Stimulated activated CD8-positive, alpha-beta memory T cell treated with anti-CD3 and anti-CD28 coated beads, Interleukin-7, amount 100 ng/mL, for 4 hours (primary cell): ENCODE data around the gene FANCD2.
"Not testable (repeated sequence)": the region's sequence is repeated elsewhere in the genome, so short reads cannot be mapped to it uniquely, and the experiment has no call there.

Source experiments
- DNase-seq, 2 donors: peaks; one replicate each; pipeline ENCODE4 v3.0.0-alpha.2; 2020; ENCODE audit warnings: low read depth in 2 of 2

Gene FANCD2

DNA sequence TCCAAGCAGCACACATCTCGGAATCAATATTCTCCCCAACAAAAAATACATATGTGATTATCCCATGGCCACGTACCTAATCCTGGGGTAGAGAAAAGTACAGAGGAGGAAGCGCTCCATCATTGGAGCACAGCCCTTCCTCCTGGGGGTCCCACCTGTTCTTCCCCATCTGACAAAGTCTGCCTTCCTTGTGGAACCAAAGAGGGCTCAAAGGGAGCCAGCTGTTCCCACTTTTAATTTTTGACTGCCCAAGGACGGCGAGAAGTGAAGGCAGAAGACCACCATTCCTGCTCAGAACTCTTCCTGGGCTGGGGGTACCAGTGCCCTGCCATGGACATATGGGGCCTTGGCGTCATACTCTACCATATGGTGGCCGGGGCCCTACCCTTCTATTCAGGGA, 14.1 kb upstream of the FANCD2 start:
- DNase-seq: no peak

DNA sequence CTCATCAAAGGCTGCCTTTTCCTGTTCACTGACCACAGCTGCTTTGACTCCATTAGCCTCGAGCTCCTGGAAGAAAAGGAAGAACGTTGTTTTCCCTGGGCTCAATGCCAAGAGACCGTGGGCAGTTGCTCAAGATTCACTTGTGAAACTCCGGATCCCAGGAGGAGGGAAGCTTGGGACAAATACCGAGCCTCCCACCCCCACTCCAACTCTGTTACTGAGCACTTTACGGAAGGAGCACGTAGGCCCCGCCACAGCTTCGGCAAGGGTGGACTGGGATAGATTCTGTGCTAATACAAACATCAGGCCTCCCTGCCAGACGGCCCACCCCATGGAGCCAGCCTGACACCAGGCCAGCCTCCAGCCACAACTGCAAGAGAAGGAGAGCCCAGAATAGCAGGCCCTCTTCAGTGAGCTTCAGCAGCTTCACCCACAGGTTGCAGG, 10.8 kb upstream of the FANCD2 start:
- no peak for DNase-seq

DNA sequence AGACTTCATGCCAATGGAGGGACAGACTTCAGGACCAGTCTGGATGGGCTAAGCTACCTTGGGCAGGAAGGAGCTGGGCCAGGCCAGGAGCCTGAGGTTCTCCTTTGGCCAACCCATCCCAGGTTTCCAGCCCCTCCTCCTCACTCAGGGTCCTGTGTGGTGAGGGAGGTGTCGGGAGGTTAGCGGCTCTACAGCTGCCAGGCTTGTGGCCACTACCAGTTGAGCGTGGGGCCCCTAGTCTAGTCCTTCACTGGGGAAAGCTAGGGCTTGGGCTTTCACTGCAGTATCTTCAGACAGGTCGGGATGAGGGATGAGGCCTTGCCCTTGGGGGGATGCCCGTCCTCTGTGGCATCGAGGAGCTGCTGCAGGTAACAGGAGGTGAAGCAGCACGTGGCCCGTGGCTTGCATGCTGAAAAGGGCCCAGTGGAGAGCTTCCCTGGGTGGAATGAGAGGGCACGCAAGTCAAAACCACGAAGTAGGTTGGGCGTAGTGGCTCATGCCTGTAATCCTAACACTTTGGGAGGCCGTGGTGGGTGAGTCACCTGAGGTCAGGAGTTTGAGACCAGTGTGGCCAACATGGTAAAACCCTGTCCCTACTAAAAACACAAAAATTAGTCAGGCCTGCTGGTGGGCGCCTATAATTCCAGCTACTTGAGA, 8.5 kb upstream of the FANCD2 start:
- no peak for DNase-seq

DNA sequence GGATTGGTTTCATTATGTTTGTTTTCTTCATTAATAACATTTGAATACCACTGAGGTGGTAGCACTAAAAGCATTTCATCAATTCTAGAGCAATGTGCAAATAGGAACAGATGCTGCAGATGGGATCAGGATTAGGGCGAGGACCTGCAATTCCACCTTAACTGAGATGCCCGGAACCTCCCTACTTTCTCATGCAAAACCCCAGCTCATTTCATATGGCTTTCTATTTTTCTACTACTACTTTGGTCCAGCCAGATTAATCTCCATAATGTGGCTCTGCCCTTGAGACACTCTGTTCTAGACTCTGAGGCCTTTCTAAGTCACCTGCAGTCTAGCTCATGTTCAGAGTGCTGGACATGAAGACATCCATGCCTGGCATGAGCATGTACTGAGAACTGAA, 7.4 kb upstream of the FANCD2 start:
- not testable (repeated sequence) for DNase-seq

DNA sequence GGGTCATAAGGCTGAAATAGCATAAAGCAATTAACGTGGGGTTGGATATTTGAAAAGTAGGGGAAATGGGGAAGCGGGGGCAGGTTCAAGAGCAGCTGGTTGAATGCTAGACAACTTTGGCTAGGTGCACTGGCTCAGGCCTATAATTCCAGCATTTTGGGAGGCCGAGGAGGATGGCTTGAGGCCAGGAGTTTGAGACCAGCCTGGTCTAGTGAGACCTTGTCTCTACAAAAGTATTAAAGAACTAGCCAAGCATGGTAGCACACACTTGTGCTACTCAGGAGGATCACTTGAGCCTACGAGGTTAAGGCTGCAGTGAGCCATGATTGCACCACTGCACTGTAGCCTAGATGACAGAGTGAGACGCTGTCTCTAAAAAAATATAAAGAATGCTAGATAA, 6.9 kb upstream of the FANCD2 start:
- no peak for DNase-seq

DNA sequence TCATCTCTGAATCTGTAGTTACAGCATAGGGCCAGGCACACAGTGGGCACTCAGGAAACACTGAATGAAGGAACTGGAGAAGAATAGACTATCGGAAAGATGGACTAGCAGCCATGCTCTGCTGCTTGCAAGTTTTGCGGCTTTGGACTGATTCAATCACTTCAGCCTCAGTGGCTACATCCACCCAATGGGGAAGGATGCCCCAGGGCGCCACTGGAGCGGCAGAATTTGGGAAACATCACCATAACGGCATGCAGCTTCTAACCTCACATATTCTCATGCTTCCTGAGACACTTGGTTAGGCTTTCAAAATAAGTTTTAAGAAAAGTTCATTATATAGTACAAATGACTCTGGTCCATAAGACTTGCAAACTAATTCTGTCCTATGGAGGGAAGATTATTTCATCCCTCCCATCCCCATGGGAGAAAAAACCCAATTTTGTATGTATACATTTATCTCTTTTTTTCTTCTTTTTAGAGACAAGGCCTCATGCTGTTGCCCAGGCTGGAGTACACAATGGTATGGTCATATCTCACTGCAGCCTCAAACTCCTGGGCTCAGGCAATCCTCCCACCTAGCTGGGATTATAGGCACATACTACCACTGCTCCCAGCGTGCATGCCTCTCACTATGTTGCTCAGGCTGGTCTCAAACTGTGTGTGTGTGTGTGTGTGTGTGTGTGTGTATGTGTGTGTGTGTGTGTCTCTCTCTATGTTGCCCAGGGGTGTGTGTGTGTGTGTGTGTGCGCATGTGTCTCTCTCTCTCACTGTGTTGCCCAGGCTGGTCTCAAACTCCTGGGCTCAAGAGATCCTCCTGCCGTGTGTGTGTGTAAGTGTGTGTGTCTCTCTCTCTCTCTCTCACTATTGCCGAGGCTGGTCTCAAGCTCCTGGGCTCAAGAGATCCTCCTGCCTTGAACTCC, 4.1 kb upstream of the FANCD2 start:
- DNase-seq: no peak

DNA sequence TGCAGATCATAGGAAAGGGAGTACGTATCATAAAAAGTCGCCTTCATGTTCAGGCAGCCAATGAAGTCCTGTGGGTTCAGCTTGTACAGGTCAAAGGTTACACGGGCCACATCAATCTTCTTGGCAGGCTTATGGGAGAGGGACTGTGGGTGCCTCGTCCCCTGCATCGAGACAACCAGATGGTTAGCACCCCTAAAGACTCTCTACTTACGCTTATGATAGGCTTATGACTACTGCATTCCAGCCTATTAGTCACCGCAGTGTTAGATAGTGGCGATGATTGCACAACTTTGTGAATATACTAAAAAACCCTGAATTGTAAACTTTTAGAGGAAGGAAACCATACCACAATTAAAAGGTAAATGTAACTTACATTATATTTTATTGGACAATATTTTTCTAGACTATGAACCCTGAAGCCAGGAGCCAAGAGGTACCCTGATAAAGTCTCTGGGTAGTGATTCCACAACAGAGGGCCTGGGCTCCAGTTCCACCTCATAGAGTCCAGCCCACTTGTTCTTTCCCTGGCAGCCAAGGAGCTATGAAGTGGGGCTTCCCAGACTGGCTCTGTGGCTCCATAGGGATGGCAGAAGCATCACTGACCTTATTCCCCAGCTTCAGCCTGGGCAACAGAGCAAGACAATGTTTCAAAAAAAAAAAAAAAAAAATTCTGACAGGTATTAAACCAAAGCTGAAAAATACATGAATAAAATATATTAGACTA, 2.5 kb upstream of the FANCD2 start:
- no peak for DNase-seq

DNA sequence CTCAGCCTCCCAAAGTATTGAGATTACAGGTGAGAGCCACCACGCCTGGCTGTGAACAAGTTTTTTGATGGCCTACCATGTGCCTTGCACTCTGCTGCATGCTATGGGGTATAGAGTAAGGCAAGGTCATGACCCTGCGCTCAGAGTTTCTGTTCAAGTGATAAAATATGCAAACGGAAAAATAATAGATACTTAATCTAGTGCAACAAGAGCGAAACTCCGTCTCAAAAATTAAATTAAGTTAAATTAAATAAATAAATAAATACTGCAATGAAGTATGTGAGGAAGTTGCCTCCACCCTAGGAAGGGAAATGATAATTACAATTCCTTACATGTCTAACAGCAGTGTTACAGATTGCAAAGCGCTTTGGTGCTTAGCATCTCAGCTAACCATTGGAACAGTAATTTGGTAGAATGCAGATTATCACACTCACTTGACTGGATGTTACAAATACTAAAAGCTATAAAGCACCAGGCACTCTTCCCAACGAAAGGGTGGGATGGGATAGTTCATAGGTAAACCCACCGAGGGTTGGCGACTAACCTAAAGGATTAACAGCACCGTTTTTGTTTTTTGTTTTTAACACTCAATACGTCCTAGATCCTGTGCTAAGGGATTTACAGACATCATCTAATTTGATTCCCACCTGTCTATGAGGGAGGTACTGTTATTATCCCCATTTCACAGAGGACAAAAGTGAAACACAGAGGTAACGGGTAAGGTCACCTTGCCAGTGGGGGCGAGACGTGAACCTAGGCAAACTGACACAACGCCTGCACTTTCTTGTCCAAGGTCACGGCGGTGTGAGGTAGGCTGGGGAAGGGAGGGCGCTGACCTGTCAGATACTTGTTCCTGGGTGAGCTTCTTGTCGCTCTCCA, 793 bp upstream of the FANCD2 start:
- DNase-seq: no peak

DNA sequence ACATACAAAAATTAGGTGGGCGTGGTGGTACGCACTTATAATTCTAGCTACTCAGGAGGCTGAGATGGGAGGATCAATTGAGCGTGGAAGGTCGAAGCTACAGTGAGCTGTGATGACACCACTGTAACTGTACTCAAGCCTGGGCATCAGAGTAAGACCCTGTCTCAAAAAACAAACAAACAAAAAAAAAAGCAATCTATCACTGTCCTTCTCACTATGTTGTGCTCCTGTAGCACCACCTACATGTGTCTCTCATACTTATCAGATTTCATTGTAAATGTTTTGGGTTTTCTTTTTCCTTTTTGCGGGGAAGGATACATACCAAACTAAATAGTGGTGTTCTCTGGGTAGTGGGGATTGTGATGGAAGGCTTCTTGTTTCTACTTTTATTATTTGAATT, 14.8 kb downstream of the FANCD2 start:
- DNase-seq: no peak

DNA sequence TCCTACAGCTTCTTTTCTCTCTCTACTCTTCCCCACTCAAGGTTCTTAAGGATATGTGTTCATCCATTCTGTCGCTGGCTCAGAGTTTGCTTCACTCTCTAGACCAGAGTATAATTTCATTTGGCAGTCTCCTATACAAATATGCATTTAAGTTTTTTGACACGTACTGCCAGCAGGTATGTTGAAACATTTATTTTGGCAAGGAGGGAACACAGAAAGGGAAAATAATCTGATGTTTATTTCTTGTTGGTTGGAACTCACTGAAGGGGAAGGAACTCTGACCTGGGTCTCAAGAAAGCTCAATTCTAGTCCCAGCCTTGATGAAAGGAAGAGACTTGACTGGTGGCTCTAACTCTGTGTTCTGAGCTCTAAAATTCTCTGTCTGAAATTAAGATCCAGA, 21.6 kb downstream of the FANCD2 start:
- no peak for DNase-seq

DNA sequence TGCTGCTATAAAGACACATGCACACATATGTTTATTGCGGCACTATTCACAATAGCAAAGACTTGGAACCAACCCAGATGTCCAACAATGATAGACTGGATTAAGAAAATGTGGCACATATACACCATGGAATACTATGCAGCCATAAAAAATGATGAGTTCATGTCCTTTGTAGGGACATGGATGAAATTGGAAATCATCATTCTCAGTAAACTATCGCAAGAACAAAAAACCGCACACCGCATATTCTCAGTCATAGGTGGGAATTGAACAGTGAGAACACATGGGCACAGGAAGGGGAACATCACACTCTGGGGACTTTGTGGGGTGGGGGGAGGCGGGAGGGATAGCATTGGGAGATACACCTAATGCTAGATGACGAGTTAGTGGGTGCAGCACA, 26.8 kb downstream of the FANCD2 start:
- not testable (repeated sequence) for DNase-seq

DNA sequence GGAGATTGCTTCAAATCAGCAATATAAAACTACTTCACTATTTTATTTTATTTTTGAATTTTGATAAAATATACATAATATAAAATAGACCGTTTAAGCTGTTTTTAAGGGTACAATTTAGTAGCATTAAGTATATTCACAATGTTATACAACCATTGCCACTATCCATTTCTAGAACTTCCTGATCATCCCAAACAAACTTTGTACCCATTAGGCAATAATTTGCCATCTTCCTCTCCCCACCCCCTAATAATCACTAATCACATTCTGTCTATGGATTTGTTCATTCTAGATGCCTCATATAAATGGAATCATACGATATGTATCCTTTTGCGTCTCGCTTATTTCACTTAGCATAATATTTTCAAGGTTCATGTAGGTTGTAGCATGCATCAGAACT, 28.9 kb downstream of the FANCD2 start:
- DNase-seq: no peak

DNA sequence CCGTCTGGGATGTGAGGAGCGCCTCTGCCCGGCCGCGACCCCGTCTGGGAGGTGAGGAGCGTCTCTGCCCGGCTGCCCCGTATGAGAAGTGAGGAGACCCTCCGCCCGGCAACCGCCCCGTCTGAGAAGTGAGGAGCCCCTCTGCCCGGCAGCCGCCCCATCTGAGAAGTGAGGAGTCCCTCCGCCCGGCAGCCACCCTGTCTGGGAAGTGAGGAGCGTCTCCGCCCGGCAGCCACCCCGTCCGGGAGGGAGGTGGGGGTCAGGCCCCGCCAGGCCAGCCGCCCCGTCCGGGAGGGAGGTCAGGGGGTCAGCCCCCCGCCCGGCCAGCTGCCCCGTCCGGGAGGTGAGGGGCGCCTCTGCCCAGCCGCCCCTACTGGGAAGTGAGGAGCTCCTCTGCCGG, 43.8 kb downstream of the FANCD2 start:
- DNase-seq: not testable (repeated sequence)

DNA sequence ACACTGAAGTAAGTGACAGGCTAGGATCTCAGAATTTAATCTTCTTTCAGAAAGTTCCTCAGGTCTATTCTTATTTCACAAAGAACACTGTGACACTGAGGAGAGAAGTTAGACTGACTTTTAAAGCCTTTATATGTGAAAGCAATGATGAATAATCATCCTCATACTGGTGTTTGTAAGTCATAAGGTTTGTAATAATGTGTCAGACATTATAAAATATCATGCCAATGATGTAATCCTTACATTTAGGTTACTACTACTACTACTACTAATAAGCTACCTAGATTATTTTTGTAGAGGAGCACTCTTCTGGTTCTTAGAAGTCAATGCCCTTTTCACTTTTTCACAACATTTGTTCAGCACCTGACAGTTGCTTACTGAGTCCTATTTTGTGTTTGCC, 48.4 kb downstream of the FANCD2 start:
- DNase-seq: no peak

DNA sequence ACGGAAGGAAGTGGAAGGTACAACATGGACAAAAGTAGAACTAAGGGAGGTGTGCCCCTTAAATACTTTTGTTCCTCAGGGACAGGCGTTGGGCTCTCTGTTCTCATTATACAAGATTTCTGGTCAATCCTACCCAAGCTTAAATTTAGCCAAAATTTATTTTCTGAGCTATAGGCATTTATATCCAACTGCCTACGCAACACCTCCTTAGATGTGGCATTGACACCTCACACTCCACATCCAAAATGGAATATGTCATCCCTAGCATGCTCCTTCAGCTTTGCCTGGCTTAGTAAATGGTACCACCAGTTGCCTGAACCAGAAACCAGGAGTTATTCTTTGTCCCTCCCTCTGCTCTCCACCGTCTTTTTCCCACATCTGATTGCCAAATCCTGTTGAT, 55.6 kb downstream of the FANCD2 start:
- DNase-seq: no peak

DNA sequence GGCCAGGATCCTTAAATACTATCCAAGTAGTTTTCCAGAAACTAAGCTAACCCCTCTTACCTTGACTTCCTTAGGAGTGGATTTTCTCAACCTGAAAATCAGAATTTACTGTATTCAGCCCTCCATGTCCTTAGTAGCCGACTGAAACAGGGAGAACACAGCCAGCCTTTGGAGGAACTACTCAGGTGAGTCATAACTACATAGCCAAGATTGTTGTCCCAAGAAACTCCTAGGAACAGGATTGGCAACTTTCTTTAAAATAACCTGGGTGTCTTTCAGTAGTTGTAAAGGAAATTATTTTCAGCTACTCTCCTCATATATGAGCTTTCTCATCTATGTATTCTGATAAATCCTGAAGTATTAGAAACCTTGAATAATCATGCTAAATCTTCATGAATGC, 59.5 kb downstream of the FANCD2 start:
- DNase-seq: no peak

DNA sequence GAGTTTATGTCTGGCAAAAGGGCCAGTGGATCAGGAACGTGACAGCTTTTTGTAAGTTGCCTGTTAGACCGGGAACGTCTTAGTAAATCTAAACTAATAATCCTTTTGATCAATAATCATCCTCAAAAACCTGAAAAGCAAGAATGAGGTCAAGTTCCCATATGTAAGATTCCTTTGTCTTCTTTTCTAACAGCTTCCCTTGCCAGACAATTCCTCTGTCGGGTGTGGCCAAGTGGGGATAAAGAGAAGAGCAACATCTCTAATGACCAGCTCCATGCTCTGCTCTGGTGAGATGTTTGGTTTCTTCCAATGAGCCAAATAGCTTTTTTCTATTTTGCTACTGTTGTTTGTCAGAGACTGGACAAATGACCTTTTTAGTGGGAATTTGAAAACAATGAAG, 62.0 kb downstream of the FANCD2 start:
- no peak for DNase-seq

DNA sequence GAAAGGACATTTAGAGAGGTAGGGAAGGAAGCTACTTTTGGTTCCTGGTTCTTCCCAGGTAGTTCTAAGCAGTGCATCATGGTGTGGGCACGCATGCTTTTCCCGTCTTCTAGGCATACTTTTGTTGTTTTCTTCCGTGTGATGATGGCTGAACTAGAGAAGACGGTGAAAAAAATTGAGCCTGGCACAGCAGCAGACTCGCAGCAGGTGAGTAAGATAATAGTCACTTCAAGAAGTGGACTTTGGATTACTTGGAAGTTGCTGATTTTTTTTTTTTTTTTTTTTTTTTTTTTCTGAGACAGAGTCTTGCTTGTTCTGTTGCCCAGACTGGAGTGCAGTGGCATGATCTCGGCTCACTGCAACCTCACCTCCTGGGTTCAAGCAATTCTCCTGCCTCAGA, 63.9 kb downstream of the FANCD2 start:
- no peak for DNase-seq

DNA sequence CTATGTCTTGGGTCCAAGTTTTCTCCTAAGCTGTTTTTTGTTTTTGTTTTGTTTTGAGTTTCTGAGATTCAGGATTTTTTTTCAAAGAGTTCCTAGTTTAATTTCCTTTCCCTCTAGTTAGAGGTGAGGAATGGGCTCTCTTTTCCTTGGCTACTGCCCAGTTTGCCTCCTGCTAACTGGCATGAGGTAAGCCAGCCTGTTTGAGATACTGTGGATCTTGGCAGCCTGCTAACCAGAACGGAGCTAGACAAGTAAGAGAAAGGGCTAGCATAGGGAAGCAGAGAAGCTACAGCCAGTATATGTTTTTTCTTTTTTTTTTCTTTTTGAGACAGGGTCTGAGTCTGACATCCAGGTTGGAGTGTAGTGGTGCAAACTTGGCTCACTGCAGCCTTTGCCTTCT, 64.5 kb downstream of the FANCD2 start:
- not testable (repeated sequence) for DNase-seq

DNA sequence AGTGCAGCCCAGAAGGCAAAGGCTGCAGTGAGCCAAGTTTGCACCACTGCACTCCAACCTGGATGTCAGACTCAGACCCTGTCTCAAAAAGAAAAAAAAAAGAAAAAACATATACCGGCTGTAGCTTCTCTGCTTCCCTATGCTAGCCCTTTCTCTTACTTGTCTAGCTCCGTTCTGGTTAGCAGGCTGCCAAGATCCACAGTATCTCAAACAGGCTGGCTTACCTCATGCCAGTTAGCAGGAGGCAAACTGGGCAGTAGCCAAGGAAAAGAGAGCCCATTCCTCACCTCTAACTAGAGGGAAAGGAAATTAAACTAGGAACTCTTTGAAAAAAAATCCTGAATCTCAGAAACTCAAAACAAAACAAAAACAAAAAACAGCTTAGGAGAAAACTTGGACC, 65.2 kb downstream of the FANCD2 start:
- DNase-seq: not testable (repeated sequence)

DNA sequence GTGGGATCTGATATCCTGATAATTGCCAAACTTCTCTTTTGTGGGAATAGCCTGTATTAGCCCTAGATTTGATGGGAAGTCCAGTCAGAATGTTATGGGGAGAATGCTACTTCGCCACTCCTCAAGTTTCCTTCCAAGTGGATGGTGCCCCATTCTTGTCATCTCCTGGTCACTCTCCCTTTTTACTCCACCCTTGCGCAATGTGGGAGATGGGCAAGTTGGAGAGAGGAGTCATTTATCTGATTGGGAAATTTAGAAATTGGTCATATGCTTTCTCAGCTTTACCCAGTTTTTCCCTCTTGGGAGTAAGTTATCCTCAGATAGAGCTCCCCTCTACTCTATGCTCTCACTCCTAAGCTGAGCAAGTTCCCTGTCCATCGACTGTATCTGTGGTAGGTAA, 67.4 kb downstream of the FANCD2 start:
- no peak for DNase-seq

DNA sequence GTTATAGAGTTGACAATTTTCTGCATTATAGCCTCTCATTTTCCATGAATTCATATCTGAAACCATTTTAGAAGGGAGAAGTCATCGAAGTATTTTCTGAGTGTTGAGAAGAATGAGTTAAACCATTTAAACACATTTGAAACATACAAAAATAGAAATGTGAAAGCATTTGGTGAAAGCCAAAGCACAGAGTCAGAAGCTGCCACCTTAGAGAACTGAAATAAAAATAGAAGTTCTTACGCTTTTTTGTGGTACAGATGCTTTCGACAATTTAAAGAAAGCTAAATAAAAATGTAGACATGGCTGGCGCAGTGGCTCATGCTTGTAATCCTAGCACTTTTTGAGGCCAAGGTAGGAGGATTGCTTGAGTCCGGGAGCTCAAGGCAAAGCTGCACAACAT, 72.8 kb downstream of the FANCD2 start:
- no peak for DNase-seq
